Measurements from ENCODE around the gene RNF121. TPM values are rescaled to one million over a fixed set of nuclear protein-coding genes. Genes with fewer than 3 reads are reported as not detected.

The RNF121 gene
- total RNA-seq, 1 donor from 2014 or later: 23.0 TPM

DNA sequence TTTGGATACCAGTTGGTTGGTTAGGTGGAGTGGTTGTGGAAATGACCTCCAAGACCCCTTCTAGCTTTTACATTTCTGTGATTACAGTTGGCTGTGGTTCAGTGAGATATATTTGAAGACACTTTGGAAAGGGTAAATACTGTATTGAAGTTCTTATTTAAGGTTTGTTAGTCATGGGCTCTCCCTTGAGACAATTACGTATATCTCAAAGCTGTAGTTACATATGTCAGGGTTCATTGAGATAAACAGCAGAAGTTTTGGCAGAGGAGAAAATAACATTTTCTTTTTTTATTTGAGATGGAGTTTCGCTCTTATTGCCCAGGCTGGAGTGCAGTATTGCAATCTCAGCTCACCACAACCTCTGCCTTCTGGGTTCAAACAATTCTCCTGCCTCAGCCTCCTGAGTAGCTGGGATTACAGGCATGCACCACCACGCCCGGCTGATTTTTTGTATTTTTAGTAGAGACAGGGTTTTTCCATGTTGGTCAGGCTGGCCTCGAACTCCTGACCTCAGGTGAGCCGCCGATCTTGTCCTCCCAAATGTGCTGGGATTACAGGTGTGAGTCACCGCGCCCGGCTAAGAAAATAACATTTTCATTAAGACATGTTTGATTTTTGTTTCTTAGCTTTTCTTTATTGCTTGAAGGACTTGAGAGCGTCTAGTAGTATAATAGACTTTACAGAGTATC lies 1.9 kb downstream of the RNF121 start:
- DNase-seq: no peak
- no peaks in the 10 kb centered on the region for H3K36me3 ChIP-seq
- H3K4me3 ChIP-seq: no peak overlapping the region
- no peak for TF ChIP-seq CTCF (IDR thresholded peaks at IDR 0.05; ENCODE audit: borderline replicate concordance)
- no peaks in the 10 kb centered on the region for H3K9me3 ChIP-seq (replicated peaks)
- no peaks in the 10 kb centered on the region for H3K27me3 ChIP-seq (ENCODE audit: low read depth)
- peaks cover 68% of the 10 kb centered on the region for H3K4me1 ChIP-seq
- no peak overlapping the region for H3K27ac ChIP-seq (replicated peaks)
- intact Hi-C loops (cut with micrococcal nuclease): no loop called here

GRCh38 chr11:71931245-71931602 lies 2.4 kb downstream of the RNF121 start:
- Histone ChIP-seq H3K9me3 (replicated peaks) (no peaks in the 10 kb centered on the region), H3K27me3 (ENCODE audit: low read depth) (no peaks in the 10 kb centered on the region), H3K4me1 (peaks cover 68% of the 10 kb centered on the region), H3K36me3 (no peaks in the 10 kb centered on the region), H3K4me3 (no peak overlapping the region), H3K27ac (replicated peaks) (no peak overlapping the region)
- intact Hi-C loops (cut with micrococcal nuclease): no loop called here
- TF ChIP-seq CTCF (IDR thresholded peaks at IDR 0.05; ENCODE audit: borderline replicate concordance): no peak
- DNase-seq: no peak

DNA sequence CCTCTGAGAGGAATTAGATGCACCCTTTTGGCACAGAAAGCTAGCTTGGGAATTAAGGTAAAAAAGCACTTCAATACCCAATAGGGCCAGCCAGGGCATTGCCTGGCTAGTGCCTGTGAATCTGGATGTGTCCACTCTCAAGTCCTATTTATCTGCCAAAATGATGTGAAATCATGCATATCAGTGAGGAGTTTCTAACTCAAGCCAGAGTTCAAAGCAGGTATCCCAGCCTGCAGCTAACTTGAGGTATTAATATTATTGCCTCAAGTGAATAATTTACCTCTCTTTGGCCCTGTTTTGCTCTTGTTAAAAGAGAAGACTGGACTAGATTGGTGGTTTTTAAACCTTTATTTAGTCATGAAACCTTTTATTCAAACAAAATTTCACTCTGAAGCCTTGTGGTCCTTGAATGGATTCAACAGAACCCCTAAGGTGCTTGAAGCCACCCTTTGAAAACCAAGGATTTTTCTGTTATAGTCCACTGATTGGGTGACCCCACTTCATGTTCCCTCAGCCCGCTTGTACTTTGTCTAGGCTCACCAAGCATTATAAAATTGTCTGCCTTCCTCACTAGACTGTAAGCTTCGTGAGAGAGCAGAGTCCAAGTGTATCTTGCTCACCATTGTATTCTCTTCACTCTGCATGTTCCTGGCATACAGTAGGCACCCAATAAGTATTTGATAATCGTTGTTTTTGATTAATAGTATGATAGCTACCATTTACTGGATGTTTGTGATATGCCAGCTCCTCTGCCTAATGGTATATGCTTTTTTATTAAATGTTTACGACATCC lies 4.5 kb downstream of the RNF121 start:
- TF ChIP-seq CTCF (IDR thresholded peaks at IDR 0.05; ENCODE audit: borderline replicate concordance): no peak
- DNase-seq: no peak
- Histone ChIP-seq H3K9me3 (replicated peaks) (no peaks in the 10 kb centered on the region), H3K27ac (replicated peaks) (no peak overlapping the region), H3K4me1 (peaks cover 68% of the 10 kb centered on the region), H3K36me3 (no peaks in the 10 kb centered on the region), H3K4me3 (no peak overlapping the region), H3K27me3 (ENCODE audit: low read depth) (no peaks in the 10 kb centered on the region)
- intact Hi-C loops (cut with micrococcal nuclease): no loop called here

- TF ChIP-seq CTCF (IDR thresholded peaks at IDR 0.05; ENCODE audit: borderline replicate concordance): no peak
- intact Hi-C loops (cut with micrococcal nuclease): no loop called here
- Histone ChIP-seq H3K9me3 (replicated peaks) (no peaks in the 10 kb centered on the region), H3K4me1 (peaks cover 61% of the 10 kb centered on the region), H3K36me3 (no peaks in the 10 kb centered on the region), H3K27me3 (ENCODE audit: low read depth) (no peaks in the 10 kb centered on the region), H3K4me3 (no peak overlapping the region), H3K27ac (replicated peaks) (no peak overlapping the region)
- no peak for DNase-seq
Observed at GRCh38 chr11:71934213-71934612, 5.4 kb downstream of the RNF121 start.

DNA sequence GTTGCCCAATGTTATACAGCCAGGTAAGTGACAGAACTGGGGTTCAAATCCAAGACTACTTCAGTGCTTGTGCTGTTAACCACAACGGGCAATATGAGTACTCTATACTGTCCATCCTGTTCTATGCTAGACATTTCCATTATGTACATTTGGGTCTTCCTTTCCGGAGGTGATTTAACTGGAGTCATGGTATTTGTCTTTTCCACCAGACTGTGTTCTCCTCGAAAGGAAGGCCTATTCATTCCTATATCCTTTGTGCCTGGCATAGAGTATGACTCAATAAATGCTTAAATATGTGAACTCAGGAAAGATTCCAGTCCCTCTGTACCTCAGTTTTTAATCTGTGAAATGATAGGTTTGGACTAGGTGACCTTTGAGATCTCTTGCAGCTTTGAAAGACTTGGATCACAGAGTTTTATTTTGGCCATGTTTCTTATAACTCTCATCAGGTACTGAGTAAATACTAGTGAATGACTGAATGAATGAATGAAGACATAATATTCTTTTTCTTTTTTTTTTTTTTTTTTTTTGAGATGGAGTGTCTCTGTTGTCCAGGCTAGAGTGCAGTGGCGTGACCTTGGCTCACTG lies 6.6 kb downstream of the RNF121 start:
- no peak overlapping the region for H3K27ac ChIP-seq (replicated peaks)
- no peaks in the 10 kb centered on the region for H3K9me3 ChIP-seq (replicated peaks)
- TF ChIP-seq CTCF (IDR thresholded peaks at IDR 0.05; ENCODE audit: borderline replicate concordance): no peak
- H3K27me3 ChIP-seq (ENCODE audit: low read depth): no peaks in the 10 kb centered on the region
- H3K4me1 ChIP-seq: peaks cover 56% of the 10 kb centered on the region
- no peaks in the 10 kb centered on the region for H3K36me3 ChIP-seq
- no peak for DNase-seq
- no peak overlapping the region for H3K4me3 ChIP-seq
- intact Hi-C loops (cut with micrococcal nuclease): no loop called here

Data from left ventricle myocardium inferior (tissue), 1 donor.